GM23338 (cell line): ENCODE measurements around the gene PPP1R10. TPM values are rescaled to one million over a fixed set of nuclear protein-coding genes. Genes with fewer than 3 reads are reported as not detected.

Source experiments
- CREB1 ChIP-seq: fragments of 250-450 bp; sonication (Bioruptor Pico); IDR thresholded peaks from 2 replicates; pipeline ENCODE4 v1.5.0; 2020; ENCODE audit warnings: low read depth, mild to moderate bottlenecking, moderate library complexity
- CTCF ChIP-seq, 2 experiments: fragments of 200-600 bp in 1 of 2; sonication (generic) in 1 of 2; conservative IDR thresholded peaks; 2 replicates each; pipeline versions ENCODE4 v1.5.1 to v1.6.1; 2016 to 2017; ENCODE audit warnings: antibody characterized with exemption in 2 of 2, low read depth in 2 of 2, mild to moderate bottlenecking in 2 of 2, moderate library complexity in 1 of 2
- JUNB ChIP-seq: IDR thresholded peaks from one replicate; pipeline ENCODE4 v1.6.1; 2016; ENCODE audit warnings: antibody characterized with exemption; ENCODE audit not compliant: unreplicated experiment
- POLR2AphosphoS5 ChIP-seq: IDR thresholded peaks from 2 replicates; pipeline ENCODE4 v1.6.1; 2016; ENCODE audit warnings: antibody characterized with exemption, low read depth
- REST ChIP-seq: IDR thresholded peaks from one replicate; pipeline ENCODE4 v1.6.1; 2018; ENCODE audit warnings: antibody characterized with exemption; ENCODE audit not compliant: unreplicated experiment
- STAT1 ChIP-seq: IDR thresholded peaks from one replicate; pipeline ENCODE4 v1.6.1; 2016; ENCODE audit warnings: antibody characterized with exemption; ENCODE audit not compliant: unreplicated experiment
- ZNF114 ChIP-seq: fragments of 250-450 bp; sonication (Bioruptor Pico); IDR thresholded peaks from 2 replicates; pipeline ENCODE4 v1.5.0; 2020; ENCODE audit warnings: mild to moderate bottlenecking, moderate library complexity
- ZNF462 ChIP-seq: fragments of 250-450 bp; sonication (Bioruptor Pico); IDR thresholded peaks from 2 replicates; pipeline ENCODE4 v1.5.0; 2020; ENCODE audit warnings: mild to moderate bottlenecking, moderate library complexity
- polyA plus RNA-seq: library from polyadenylated mRNA; unstranded; fragments of >200 nt; fragmentation: Nextera tagmentation; extraction: Ambion mirVana; gene quantifications from 2 replicates; pipeline ENCODE4 v1.2.1, GENCODE V29; 2016
- total RNA-seq: library from RNA; depleted of rRNA; stranded (reverse); fragments of >200 nt; shearing (Covaris generic); gene quantifications from 2 replicates; pipeline ENCODE4 v1.2.3, GENCODE V29; 2014

The PPP1R10 gene
- total and polyA plus RNA-seq, 2 experiments from 2014 or later = 41.3 to 42.9 TPM

- TF ChIP-seq ZNF462 (no peak), JUNB (no peak), CTCF (conservative IDR thresholded peaks at IDR 0.05; ENCODE audit: low read depth in 2 of 2) (no peak), CREB1 (no peak), POLR2AphosphoS5 (no peak), ZNF114 (CRISPR knock-in tag) (no peak), STAT1 (no peak), REST (no peak)
These were observed 27.2 kb downstream of the PPP1R10 start (continued) for GRCh38 chr6:30589754-30590358.
